MM.1S (cell line): ENCODE results near the gene S100A6.

Source experiments
- EZH2 ChIP-seq: fragments of 300-600 bp; sonication (generic); optimal IDR thresholded peaks from 2 replicates; pipeline ENCODE3; 2017; ENCODE audit warnings: low read depth, mild to moderate bottlenecking, antibody characterized with exemption, low read length, mixed read lengths
- EZH2phosphoT487 ChIP-seq: fragments of 300-600 bp; sonication (generic); IDR thresholded peaks from 2 replicates; pipeline ENCODE4 v1.6.1; 2018; ENCODE audit warnings: antibody characterized with exemption, low read length
- TF ChIP-seq, protein P1 (sequence below): fragments of 300-600 bp; sonication (generic); IDR thresholded peaks from 2 replicates; pipeline ENCODE4 v1.5.1; 2016; ENCODE audit warnings: antibody characterized with exemption, low read length, mixed read lengths

DNA sequence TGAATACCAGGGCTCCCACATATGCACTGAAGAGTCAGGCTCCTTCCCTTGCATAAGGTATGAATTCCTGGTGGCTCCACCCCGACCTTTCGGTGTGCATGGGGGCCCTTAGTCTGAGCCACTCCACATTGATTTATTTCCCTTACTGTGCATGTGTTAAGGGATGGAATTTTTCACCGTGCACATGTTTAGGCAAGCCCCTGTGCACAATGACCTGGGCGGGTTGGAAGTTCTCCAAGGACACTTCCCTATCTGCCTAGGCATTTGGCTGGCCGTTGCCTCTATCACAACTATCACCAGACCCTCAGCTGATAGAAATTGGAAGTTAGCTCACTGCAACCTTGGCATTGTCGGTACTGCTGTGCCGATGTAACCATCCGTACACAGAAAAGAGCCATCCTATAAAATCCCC is 9.7 kb downstream of the S100A6 start:
- TF ChIP-seq, protein P1, sequence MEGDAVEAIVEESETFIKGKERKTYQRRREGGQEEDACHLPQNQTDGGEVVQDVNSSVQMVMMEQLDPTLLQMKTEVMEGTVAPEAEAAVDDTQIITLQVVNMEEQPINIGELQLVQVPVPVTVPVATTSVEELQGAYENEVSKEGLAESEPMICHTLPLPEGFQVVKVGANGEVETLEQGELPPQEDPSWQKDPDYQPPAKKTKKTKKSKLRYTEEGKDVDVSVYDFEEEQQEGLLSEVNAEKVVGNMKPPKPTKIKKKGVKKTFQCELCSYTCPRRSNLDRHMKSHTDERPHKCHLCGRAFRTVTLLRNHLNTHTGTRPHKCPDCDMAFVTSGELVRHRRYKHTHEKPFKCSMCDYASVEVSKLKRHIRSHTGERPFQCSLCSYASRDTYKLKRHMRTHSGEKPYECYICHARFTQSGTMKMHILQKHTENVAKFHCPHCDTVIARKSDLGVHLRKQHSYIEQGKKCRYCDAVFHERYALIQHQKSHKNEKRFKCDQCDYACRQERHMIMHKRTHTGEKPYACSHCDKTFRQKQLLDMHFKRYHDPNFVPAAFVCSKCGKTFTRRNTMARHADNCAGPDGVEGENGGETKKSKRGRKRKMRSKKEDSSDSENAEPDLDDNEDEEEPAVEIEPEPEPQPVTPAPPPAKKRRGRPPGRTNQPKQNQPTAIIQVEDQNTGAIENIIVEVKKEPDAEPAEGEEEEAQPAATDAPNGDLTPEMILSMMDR = no peak
- TF ChIP-seq EZH2 = no peak
- TF ChIP-seq EZH2phosphoT487 = no peak
